Trophoblast cell (in vitro differentiated cells and primary cell): ENCODE results near the gene NPR3.

ENCODE experiments used
- DNase-seq, 2 donors: peaks; one replicate each; pipeline ENCODE4 v3.0.0-alpha.2; 2016
- H2AFZ ChIP-seq: 2 replicates; pipeline ENCODE4 v1.6.1; 2013; ENCODE audit warnings: low read length, moderate library complexity, mild to moderate bottlenecking; ENCODE audit not compliant: insufficient read depth, poor library complexity
- H2AK5ac ChIP-seq: 2 replicates; pipeline ENCODE4 v1.6.1; 2013; ENCODE audit warnings: mild to moderate bottlenecking, low read length
- H2BK120ac ChIP-seq: 2 replicates; pipeline ENCODE4 v1.6.1; 2013; ENCODE audit warnings: low read length, mild to moderate bottlenecking, moderate library complexity; ENCODE audit not compliant: insufficient read depth, poor library complexity
- H2BK12ac ChIP-seq: 2 replicates; pipeline ENCODE4 v1.6.1; 2013; ENCODE audit warnings: mild to moderate bottlenecking, low read length, moderate library complexity
- H2BK5ac ChIP-seq: 2 replicates; pipeline ENCODE4 v1.6.1; 2013; ENCODE audit warnings: low read length, low read depth, moderate library complexity, mild to moderate bottlenecking; ENCODE audit not compliant: poor library complexity
- H3K14ac ChIP-seq: 2 replicates; pipeline ENCODE4 v1.6.1; 2013; ENCODE audit warnings: mild to moderate bottlenecking, low read length
- H3K18ac ChIP-seq: 2 replicates; pipeline ENCODE4 v1.6.1; 2013; ENCODE audit warnings: mild to moderate bottlenecking, low read length
- H3K23ac ChIP-seq: 2 replicates; pipeline ENCODE4 v1.6.1; 2013; ENCODE audit warnings: low read length
- H3K27ac ChIP-seq: 2 replicates; pipeline ENCODE4 v1.5.1; 2013; ENCODE audit warnings: low read depth, mild to moderate bottlenecking, inconsistent platforms, low read length, moderate library complexity
- H3K27me3 ChIP-seq: 2 replicates; pipeline ENCODE4 v1.6.1; 2013; ENCODE audit warnings: inconsistent platforms, mild to moderate bottlenecking, low read length, moderate library complexity; ENCODE audit not compliant: insufficient read depth
- H3K36me3 ChIP-seq, 2 experiments: 1 replicate in 1 of 2; 2 replicates in 1 of 2; pipeline ENCODE4 v1.6.1; 2013; ENCODE audit warnings: low read length in 2 of 2, mild to moderate bottlenecking in 2 of 2, moderate library complexity in 1 of 2; ENCODE audit not compliant: insufficient read depth in 2 of 2, control insufficient read depth in 1 of 2
- H3K4ac ChIP-seq: 2 replicates; pipeline ENCODE4 v1.6.1; 2013; ENCODE audit warnings: low read depth, mild to moderate bottlenecking, low read length, moderate library complexity
- H3K4me1 ChIP-seq, 2 experiments: 1 replicate in 1 of 2; 2 replicates in 1 of 2; pipeline ENCODE4 v1.6.1; 2013; ENCODE audit warnings: low read length in 2 of 2, mild to moderate bottlenecking in 2 of 2, moderate library complexity in 1 of 2; ENCODE audit not compliant: insufficient read depth in 2 of 2, control insufficient read depth in 1 of 2
- H3K4me2 ChIP-seq: 2 replicates; pipeline ENCODE4 v1.6.1; 2013; ENCODE audit warnings: inconsistent platforms, mild to moderate bottlenecking, low read length, moderate library complexity
- H3K4me3 ChIP-seq: 2 replicates; pipeline ENCODE4 v1.5.1; 2013; ENCODE audit warnings: mild to moderate bottlenecking, low read depth, low read length, inconsistent platforms
- H3K79me1 ChIP-seq: one replicate; pipeline ENCODE4 v1.6.1; 2013; ENCODE audit warnings: low read length
- H3K79me2 ChIP-seq: 2 replicates; pipeline ENCODE4 v1.6.1; 2013; ENCODE audit warnings: low read length, mild to moderate bottlenecking; ENCODE audit not compliant: control insufficient read depth, insufficient read depth, poor library complexity
- H3K9ac ChIP-seq: 2 replicates; pipeline ENCODE4 v1.6.1; 2013; ENCODE audit warnings: mild to moderate bottlenecking, low read length
- H3K9me3 ChIP-seq: 2 replicates; pipeline ENCODE4 v1.6.1; 2013; ENCODE audit warnings: low read depth, mild to moderate bottlenecking, control low read depth, inconsistent platforms, low read length; ENCODE audit not compliant: insufficient read depth
- H4K12ac ChIP-seq: 2 replicates; pipeline ENCODE4 v1.6.1; 2013; ENCODE audit warnings: low read depth, mild to moderate bottlenecking, low read length, moderate library complexity
- H4K8ac ChIP-seq: 2 replicates; pipeline ENCODE4 v1.6.1; 2013; ENCODE audit warnings: low read depth, mild to moderate bottlenecking, low read length, moderate library complexity
- H4K91ac ChIP-seq: one replicate; pipeline ENCODE4 v1.6.1; 2013; ENCODE audit warnings: low read depth, mild to moderate bottlenecking, low read length, moderate library complexity
- WGBS: extraction: QIAGEN DNeasy Blood & Tissue Kit; methylation state at CpG from one replicate; pipeline ENCODE4 v1.1.7; 2013; ENCODE audit warnings: missing lambda C conversion rate; ENCODE audit not compliant: insufficient read length, insufficient coverage; ENCODE audit errors: extremely low coverage; 5-methylcytosine and 5-hydroxymethylcytosine counted together

NPR3 gene

DNA sequence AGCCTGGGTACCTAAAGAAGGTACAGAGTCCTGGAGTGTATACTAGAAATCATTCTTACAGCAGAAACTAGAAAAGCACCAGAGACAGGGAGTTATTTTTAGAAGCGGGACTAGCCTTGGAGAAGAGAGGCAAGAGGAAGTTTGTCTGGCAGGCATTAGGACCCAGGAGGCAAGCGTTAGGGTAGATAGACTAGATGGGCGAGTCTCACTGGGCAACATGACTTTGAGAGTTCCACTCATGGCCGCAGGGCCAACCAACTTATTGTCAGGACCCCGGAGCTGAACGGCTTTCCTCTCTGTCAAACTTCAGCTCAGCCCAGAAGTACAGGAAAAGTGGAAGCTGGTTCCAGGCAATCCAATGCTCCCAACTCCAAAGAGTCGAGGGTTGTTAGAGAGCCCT lies 34.1 kb upstream of the NPR3 start:
- Histone ChIP-seq H3K4me1 (no peaks in the 10 kb centered on the region), H3K18ac (no peak overlapping the region), H3K4ac (no peak overlapping the region), H4K8ac (no peak overlapping the region), H2BK12ac (no peak overlapping the region), H2AK5ac (no peak overlapping the region), H2BK5ac (no peak overlapping the region), H3K36me3 (no peaks in the 10 kb centered on the region), H4K91ac (no peak overlapping the region), H3K79me1 (no peaks in the 10 kb centered on the region), H3K27me3 (no peaks in the 10 kb centered on the region), H3K79me2 (no peaks in the 10 kb centered on the region), H3K4me2 (no peak overlapping the region), H3K9ac (no peak overlapping the region), H4K12ac (no peak overlapping the region), H3K4me3 (no peak overlapping the region), H3K9me3 (peaks cover 6% of the 10 kb centered on the region), H3K23ac (no peak overlapping the region), H2AFZ (no peak overlapping the region), H3K27ac (no peak overlapping the region), H3K14ac (no peak overlapping the region), H2BK120ac (no peak overlapping the region)
- WGBS, result no CpG with 5 or more reads among the region's 7 CpGs
- no peak for DNase-seq

DNA sequence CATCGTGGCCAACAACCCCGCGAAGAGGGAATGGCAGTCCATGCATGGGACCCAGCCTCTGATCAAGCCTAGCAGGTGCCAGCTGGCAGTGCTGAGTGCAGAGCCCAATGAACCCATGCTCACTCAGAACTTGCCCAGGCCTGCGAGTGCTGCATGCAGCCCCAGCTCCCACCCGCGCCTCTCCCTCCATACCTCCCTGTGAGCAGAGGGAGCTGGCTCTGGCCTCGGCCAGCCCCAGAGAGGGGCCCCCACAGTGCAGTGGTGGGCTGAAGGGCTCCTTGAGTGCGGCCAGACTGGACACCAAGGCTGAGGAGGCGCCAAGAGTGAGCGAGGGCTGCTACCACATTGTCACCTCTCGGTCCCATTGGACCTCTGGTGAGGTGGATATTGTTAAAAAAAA lies 32.6 kb upstream of the NPR3 start:
- Histone ChIP-seq H3K14ac (no peak overlapping the region), H3K18ac (no peak overlapping the region), H2AK5ac (no peak overlapping the region), H3K4me1 (no peaks in the 10 kb centered on the region), H3K4me2 (no peak overlapping the region), H3K36me3 (no peaks in the 10 kb centered on the region), H3K9me3 (peaks cover 3% of the 10 kb centered on the region), H2AFZ (no peak overlapping the region), H2BK120ac (no peak overlapping the region), H3K4ac (no peak overlapping the region), H4K12ac (no peak overlapping the region), H2BK5ac (no peak overlapping the region), H2BK12ac (no peak overlapping the region), H3K27me3 (no peaks in the 10 kb centered on the region), H4K91ac (no peak overlapping the region), H4K8ac (no peak overlapping the region), H3K23ac (no peak overlapping the region), H3K4me3 (no peak overlapping the region), H3K27ac (no peak overlapping the region), H3K79me1 (no peaks in the 10 kb centered on the region), H3K79me2 (no peaks in the 10 kb centered on the region), H3K9ac (no peak overlapping the region)
- no CpG with 5 or more reads among the region's 11 CpGs for WGBS
- DNase-seq, result no peak

DNA sequence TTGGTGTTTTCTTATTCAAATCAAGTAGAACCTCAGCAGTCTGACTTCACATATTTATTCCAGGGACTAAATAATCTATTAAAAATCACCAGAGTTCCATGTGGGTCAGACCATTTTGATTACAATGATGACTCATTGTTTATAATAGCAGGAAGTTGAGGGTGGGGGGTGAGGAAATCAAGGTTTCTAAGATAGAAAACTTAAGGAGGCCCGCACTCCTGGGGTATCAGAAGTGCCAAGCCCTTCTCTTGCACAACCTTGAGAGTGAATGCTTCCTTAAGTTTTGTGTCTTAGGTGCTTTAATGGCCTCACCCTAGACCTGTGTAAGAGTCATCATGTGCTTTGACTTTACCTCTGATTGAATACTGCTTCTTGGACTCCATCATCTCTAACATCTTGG lies 31.9 kb upstream of the NPR3 start:
- Histone ChIP-seq H2AK5ac (no peak overlapping the region), H3K4me2 (no peak overlapping the region), H2BK12ac (no peak overlapping the region), H3K36me3 (no peaks in the 10 kb centered on the region), H3K14ac (no peak overlapping the region), H3K27ac (no peak overlapping the region), H3K4ac (no peak overlapping the region), H3K9ac (no peak overlapping the region), H4K12ac (no peak overlapping the region), H3K9me3 (peaks cover 3% of the 10 kb centered on the region), H2BK120ac (no peak overlapping the region), H3K79me1 (no peaks in the 10 kb centered on the region), H3K27me3 (no peaks in the 10 kb centered on the region), H3K4me1 (no peaks in the 10 kb centered on the region), H3K79me2 (no peaks in the 10 kb centered on the region), H2AFZ (no peak overlapping the region), H3K4me3 (no peak overlapping the region), H4K8ac (no peak overlapping the region), H4K91ac (no peak overlapping the region), H2BK5ac (no peak overlapping the region), H3K18ac (no peak overlapping the region), H3K23ac (no peak overlapping the region)
- no peak for DNase-seq
- WGBS, result no CpG with 5 or more reads among the region's 1 CpG

DNA sequence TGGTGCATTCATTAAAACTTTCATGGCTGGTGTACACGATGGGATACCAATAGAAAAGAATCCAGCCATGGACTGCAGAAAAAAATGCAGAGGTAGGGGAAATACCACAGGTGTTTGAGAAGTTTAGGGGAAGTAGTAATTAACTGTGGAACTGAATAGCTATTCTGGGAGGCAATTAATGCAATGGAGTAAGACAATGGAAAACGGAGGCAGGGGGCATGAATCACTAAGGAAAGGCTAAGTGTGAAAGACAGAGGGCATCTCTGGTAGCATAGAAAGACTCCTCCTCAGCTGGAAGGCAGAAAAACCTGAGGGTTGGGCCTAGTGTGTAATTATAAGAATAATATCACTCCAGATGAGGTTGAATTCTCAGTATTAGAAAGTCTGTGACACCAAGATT lies 30.9 kb upstream of the NPR3 start:
- Histone ChIP-seq H2BK5ac (no peak overlapping the region), H3K36me3 (no peaks in the 10 kb centered on the region), H3K23ac (no peak overlapping the region), H2AK5ac (no peak overlapping the region), H3K9me3 (peaks cover 8% of the 10 kb centered on the region), H3K14ac (no peak overlapping the region), H2BK120ac (no peak overlapping the region), H3K18ac (no peak overlapping the region), H3K79me2 (no peaks in the 10 kb centered on the region), H3K79me1 (no peaks in the 10 kb centered on the region), H3K9ac (no peak overlapping the region), H2BK12ac (no peak overlapping the region), H4K8ac (no peak overlapping the region), H3K4ac (no peak overlapping the region), H3K27me3 (no peaks in the 10 kb centered on the region), H3K4me2 (no peak overlapping the region), H2AFZ (no peak overlapping the region), H3K27ac (no peak overlapping the region), H3K4me3 (no peak overlapping the region), H4K12ac (no peak overlapping the region), H3K4me1 (no peaks in the 10 kb centered on the region), H4K91ac (no peak overlapping the region)
- no CpG with 5 or more reads among the region's 2 CpGs for WGBS
- DNase-seq, result no peak
